CD4-positive, alpha-beta T cell treated with Interleukin-15 for 1 hour (primary cell): ENCODE data around the gene MIEF2.
"Not testable (repeated sequence)": the region's sequence is repeated elsewhere in the genome, so short reads cannot be mapped to it uniquely, and the experiment has no call there.

ENCODE experiments used
- DNase-seq: peaks from one replicate; pipeline ENCODE4 v3.0.0-alpha.2; 2020

Gene MIEF2

DNA sequence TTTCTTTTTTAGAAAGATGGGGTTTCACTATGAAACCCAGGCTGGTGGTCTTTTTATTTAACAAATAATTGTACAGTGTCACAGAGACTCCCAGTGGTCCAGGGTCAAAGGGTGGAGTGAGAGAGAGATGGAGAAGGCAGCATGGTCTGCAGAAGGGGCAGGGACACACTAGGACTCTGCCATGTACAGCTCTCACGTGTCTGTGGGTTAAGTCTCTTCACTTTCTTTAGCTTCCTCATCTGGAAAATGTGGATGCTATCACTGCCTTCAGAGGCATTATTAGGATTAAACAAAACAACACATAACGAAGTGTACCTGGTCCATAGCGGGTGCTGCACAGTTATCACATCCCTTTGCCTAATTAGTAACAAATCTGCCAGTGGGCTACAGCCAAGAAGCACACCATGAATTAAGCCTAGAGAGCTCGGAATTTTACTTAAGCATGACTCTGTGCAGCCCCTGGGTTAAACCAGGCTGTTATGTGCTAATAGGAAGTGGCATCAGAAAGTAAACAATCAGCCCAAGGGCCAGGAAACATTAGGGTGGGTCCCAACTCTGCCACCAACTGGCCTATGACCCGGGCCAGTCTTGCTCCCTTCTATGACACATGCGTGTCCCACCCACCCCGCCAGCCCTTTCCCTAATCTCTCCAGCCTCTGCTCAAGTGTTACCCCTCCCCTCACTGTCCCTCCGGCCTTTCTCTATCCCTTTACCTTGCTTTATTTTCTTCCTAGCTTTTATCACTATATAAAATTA, 40.4 kb downstream of the MIEF2 start:
- DNase-seq: peak; percentile 34

DNA sequence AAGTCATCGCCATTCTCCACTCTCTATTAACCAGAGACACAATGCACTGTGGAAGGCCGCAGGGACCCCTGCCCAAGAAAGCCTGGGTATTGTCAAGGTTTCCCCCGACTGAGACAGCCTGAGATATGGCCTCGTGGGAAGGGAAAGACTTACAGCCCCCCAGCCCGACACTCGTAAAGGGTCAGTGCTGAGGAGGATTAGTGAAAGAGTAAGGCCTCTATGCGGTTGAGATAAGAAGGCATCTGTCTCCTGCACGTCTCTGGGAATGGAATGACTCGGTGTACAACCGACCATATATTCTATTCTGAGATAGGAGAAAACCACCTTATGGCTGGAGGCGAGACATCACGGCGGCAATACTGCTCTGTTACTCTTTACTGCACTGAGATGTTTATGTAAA, 42.7 kb downstream of the MIEF2 start:
- DNase-seq: not testable (repeated sequence)

DNA sequence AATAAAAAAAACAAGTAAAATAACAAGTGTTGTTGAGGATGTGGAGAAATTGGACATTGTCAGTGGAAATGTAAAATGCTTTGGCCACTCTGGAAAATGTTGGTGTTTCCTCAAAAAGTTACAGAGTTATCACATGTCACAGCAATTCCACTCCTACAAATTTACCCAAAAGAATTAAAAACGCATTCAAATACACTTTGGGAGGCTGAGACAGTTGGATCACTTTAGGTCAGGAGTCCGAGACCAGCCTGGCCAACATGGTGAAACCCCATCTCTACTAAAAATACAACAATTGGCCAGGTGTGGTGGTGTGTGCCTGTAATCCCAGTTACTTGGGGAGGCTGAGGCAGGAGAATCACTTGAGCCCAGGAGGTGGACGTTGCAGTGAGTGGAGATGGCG, 48.7 kb downstream of the MIEF2 start:
- no peak for DNase-seq

- no peak for DNase-seq
These were observed 53.7 kb downstream of the MIEF2 start for GRCh38 chr17:18314059-18314730.

GRCh38 chr17:18314731-18315561, 54.5 kb downstream of the MIEF2 start, which contains the start of the genes SMCR8 and TOP3A:
TSS of gene SMCR8 (plus strand) at chr17:18315293. CDS start at chr17:18315790, 497 bp downstream.
TSS of gene TOP3A (minus strand) at chr17:18314994. CDS start at chr17:18314778, 216 bp downstream.
- DNase-seq: peak; percentile 98

- DNase-seq: peak; percentile 65
These were observed 55.1 kb downstream of the MIEF2 start for GRCh38 chr17:18315562-18315922.

DNA sequence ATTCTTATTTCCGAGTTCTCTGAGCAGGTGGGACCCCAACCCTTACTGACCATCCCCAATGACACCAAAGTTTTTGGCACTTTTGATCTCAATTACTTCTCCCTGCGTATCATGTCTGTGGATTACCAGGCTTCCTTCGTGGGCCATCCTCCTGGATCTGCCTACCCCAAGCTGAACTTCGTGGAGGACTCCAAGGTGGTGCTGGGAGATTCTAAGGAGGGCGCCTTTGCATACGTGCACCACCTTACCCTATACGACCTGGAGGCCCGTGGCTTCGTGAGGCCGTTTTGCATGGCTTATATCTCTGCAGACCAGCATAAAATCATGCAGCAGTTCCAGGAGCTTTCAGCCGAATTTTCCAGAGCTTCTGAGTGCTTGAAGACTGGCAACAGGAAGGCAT, 55.5 kb downstream of the MIEF2 start:
- no peak for DNase-seq
